Activated CD8-positive, alpha-beta memory T cell treated with anti-CD3 and anti-CD28 coated beads, Interleukin-2, amount 50 U/mL, for 1 hour (primary cell): ENCODE data around the gene SULT1A2.
"Not testable (repeated sequence)": the region's sequence is repeated elsewhere in the genome, so short reads cannot be mapped to it uniquely, and the experiment has no call there.

Experiments used
- DNase-seq: peaks from one replicate; pipeline ENCODE4 v3.0.0-alpha.2; 2020; ENCODE audit errors: extremely low read depth

Gene SULT1A2

GRCh38 chr16:28558456-28558855 lies 38.4 kb downstream of the SULT1A2 start:
- DNase-seq: no peak

- DNase-seq: no peak
Measured at GRCh38 chr16:28556914-28557320, 39.9 kb downstream of the SULT1A2 start.

GRCh38 chr16:28555561-28555960 lies 41.3 kb downstream of the SULT1A2 start:
- DNase-seq: no peak

- DNase-seq: no peak
Measured at GRCh38 chr16:28554634-28555423, 42.0 kb downstream of the SULT1A2 start.

GRCh38 chr16:28553776-28554633 lies 42.8 kb downstream of the SULT1A2 start, which contains the start of gene SGF29:
Gene SGF29, plus strand, starts transcription at chr16:28553920. Its CDS starts 27,150 bp downstream, at chr16:28581070.
- DNase-seq: peak; percentile 83

- DNase-seq: no peak
Measured at GRCh38 chr16:28549301-28549899, 47.5 kb downstream of the SULT1A2 start.

GRCh38 chr16:28548306-28548802 lies 48.5 kb downstream of the SULT1A2 start:
- DNase-seq: no peak

- no peak for DNase-seq
Measured at GRCh38 chr16:28546626-28547025, 50.2 kb downstream of the SULT1A2 start.

- not testable (repeated sequence) for DNase-seq
Measured at GRCh38 chr16:28545964-28546363, 50.9 kb downstream of the SULT1A2 start.

- no peak for DNase-seq
Measured at GRCh38 chr16:28544998-28545397, 51.9 kb downstream of the SULT1A2 start.

GRCh38 chr16:28543072-28543471 lies 53.8 kb downstream of the SULT1A2 start:
- no peak for DNase-seq

- DNase-seq: no peak
Measured at GRCh38 chr16:28542646-28543045, 54.2 kb downstream of the SULT1A2 start.
